Large intestine (tissue), 3 donors: ENCODE data around the gene ERC2. TPM values are rescaled to one million over a fixed set of nuclear protein-coding genes. Genes with fewer than 3 reads are reported as not detected.

Experiments
- DNase-seq, 2 donors: peaks; one replicate each; pipeline versions ENCODE4 v3.0.0 to v3.0.0-alpha.2; 2013
- H3K27ac ChIP-seq: one replicate; pipeline ENCODE4 v1.5.1; 2013; ENCODE audit warnings: low read length
- H3K27me3 ChIP-seq: 2 replicates; pipeline ENCODE4 v1.6.1; 2013; ENCODE audit warnings: low read length; ENCODE audit not compliant: control insufficient read depth, insufficient read depth
- H3K36me3 ChIP-seq: 2 replicates; pipeline ENCODE4 v1.6.1; 2013; ENCODE audit warnings: low read length; ENCODE audit not compliant: control insufficient read depth, insufficient read depth
- H3K4me1 ChIP-seq: one replicate; pipeline ENCODE4 v1.6.1; 2013; ENCODE audit warnings: low read length; ENCODE audit not compliant: control insufficient read depth, insufficient read depth
- H3K4me3 ChIP-seq: one replicate; pipeline ENCODE4 v1.5.1; 2013; ENCODE audit warnings: low read length
- H3K9me3 ChIP-seq: one replicate; pipeline ENCODE4 v1.6.1; 2013; ENCODE audit warnings: mild to moderate bottlenecking, low read depth, low read length, moderate library complexity; ENCODE audit not compliant: control insufficient read depth
- WGBS: methylation state at CpG from one replicate; pipeline ENCODE4 v1.1.5; 2013; ENCODE audit warnings: low lambda C conversion rate; ENCODE audit not compliant: insufficient coverage; 5-methylcytosine and 5-hydroxymethylcytosine counted together
- polyA plus RNA-seq: library from polyadenylated mRNA; unstranded; fragments of 120-200 nt; gene quantifications from one replicate; pipeline ENCODE4 v1.2.1, GENCODE V29; 2013

The ERC2 gene
- polyA plus RNA-seq, 1 donor = 2.4 TPM

- no peak for DNase-seq
- Histone ChIP-seq H3K4me3 (no peak overlapping the region), H3K27me3 (peaks cover 11% of the 10 kb centered on the region), H3K27ac (no peak overlapping the region), H3K4me1 (no peaks in the 10 kb centered on the region), H3K36me3 (no peaks in the 10 kb centered on the region), H3K9me3 (no peaks in the 10 kb centered on the region)
- 100% methylated on average over 1 of the region's 4 CpGs for WGBS
Observed at GRCh38 chr3:55691141-55691540, 777.1 kb downstream of the ERC2 start.

- Histone ChIP-seq H3K27me3 (peaks cover 11% of the 10 kb centered on the region), H3K4me3 (no peak overlapping the region), H3K36me3 (no peaks in the 10 kb centered on the region), H3K27ac (no peak overlapping the region), H3K4me1 (no peaks in the 10 kb centered on the region), H3K9me3 (no peaks in the 10 kb centered on the region)
- WGBS = no CpG with 5 or more reads among the region's 3 CpGs
- no peak for DNase-seq
Observed at GRCh38 chr3:55690726-55691125, 777.5 kb downstream of the ERC2 start.

- Histone ChIP-seq H3K9me3 (no peaks in the 10 kb centered on the region), H3K27ac (no peak overlapping the region), H3K4me1 (no peaks in the 10 kb centered on the region), H3K27me3 (peaks cover 11% of the 10 kb centered on the region), H3K4me3 (no peak overlapping the region), H3K36me3 (no peaks in the 10 kb centered on the region)
- WGBS = 33% methylated on average over 1 of the region's 3 CpGs
- DNase-seq = no peak
Observed at GRCh38 chr3:55690177-55690576, 778.1 kb downstream of the ERC2 start.

- Histone ChIP-seq H3K9me3 (no peaks in the 10 kb centered on the region), H3K27ac (no peak overlapping the region), H3K36me3 (no peaks in the 10 kb centered on the region), H3K27me3 (peaks cover 8% of the 10 kb centered on the region), H3K4me3 (no peak overlapping the region), H3K4me1 (no peaks in the 10 kb centered on the region)
- no peak for DNase-seq
- WGBS = 100% methylated on average over 2 of the region's 3 CpGs
Observed at GRCh38 chr3:55688154-55688553, 780.1 kb downstream of the ERC2 start.

GRCh38 chr3:55687526-55687925 lies 780.7 kb downstream of the ERC2 start:
- Histone ChIP-seq H3K4me1 (no peaks in the 10 kb centered on the region), H3K36me3 (no peaks in the 10 kb centered on the region), H3K9me3 (no peaks in the 10 kb centered on the region), H3K27ac (no peak overlapping the region), H3K4me3 (no peak overlapping the region), H3K27me3 (peaks cover 8% of the 10 kb centered on the region)
- WGBS = no CpG with 5 or more reads among the region's 5 CpGs
- no peak for DNase-seq

GRCh38 chr3:55686426-55687254 lies 781.6 kb downstream of the ERC2 start:
- Histone ChIP-seq H3K36me3 (no peaks in the 10 kb centered on the region), H3K9me3 (no peaks in the 10 kb centered on the region), H3K4me3 (no peak overlapping the region), H3K4me1 (no peaks in the 10 kb centered on the region), H3K27ac (no peak overlapping the region), H3K27me3 (peaks cover 8% of the 10 kb centered on the region)
- 100% methylated on average over 1 of the region's 11 CpGs for WGBS
- no peak for DNase-seq

- H3K27ac ChIP-seq = no peak overlapping the region
- no peaks in the 10 kb centered on the region for H3K9me3 ChIP-seq
- no peak for DNase-seq
- no peaks in the 10 kb centered on the region for H3K36me3 ChIP-seq
- 100% methylated on average over 2 of the region's 12 CpGs for WGBS
- H3K4me3 ChIP-seq = no peak overlapping the region
- no peaks in the 10 kb centered on the region for H3K27me3 ChIP-seq
- H3K4me1 ChIP-seq = no peaks in the 10 kb centered on the region
Observed at GRCh38 chr3:55683666-55684270, 784.5 kb downstream of the ERC2 start.

GRCh38 chr3:55682461-55682860 lies 785.8 kb downstream of the ERC2 start:
- no peak for DNase-seq
- H3K36me3 ChIP-seq = no peaks in the 10 kb centered on the region
- no peak overlapping the region for H3K27ac ChIP-seq
- H3K4me1 ChIP-seq = no peaks in the 10 kb centered on the region
- no peaks in the 10 kb centered on the region for H3K27me3 ChIP-seq
- H3K4me3 ChIP-seq = no peak overlapping the region
- WGBS = 80% methylated on average over 1 of the region's 3 CpGs
- H3K9me3 ChIP-seq = no peaks in the 10 kb centered on the region

- WGBS = 96% methylated on average over 3 of the region's 5 CpGs
- DNase-seq = peak in 1 of 2 donors; percentile 26
- H3K4me3 ChIP-seq = no peak overlapping the region
- peaks cover 7% of the 10 kb centered on the region for H3K4me1 ChIP-seq
- no peaks in the 10 kb centered on the region for H3K36me3 ChIP-seq
- H3K9me3 ChIP-seq = no peaks in the 10 kb centered on the region
- H3K27ac ChIP-seq = no peak overlapping the region
- H3K27me3 ChIP-seq = no peaks in the 10 kb centered on the region
Observed at GRCh38 chr3:55678546-55679216, 789.6 kb downstream of the ERC2 start.

GRCh38 chr3:55676643-55677042 lies 791.6 kb downstream of the ERC2 start:
- H3K36me3 ChIP-seq = no peaks in the 10 kb centered on the region
- H3K4me1 ChIP-seq = peaks cover 11% of the 10 kb centered on the region
- H3K4me3 ChIP-seq = no peak overlapping the region
- H3K27ac ChIP-seq = no peak overlapping the region
- H3K9me3 ChIP-seq = no peaks in the 10 kb centered on the region
- no peaks in the 10 kb centered on the region for H3K27me3 ChIP-seq
- no CpG with 5 or more reads among the region's 3 CpGs for WGBS
- DNase-seq = no peak
